Panc1 (cell line): Measurements from ENCODE around the gene ADAM11.

Experiments
- CTCF ChIP-seq: fragments of 450-650 bp; IDR thresholded peaks from 2 replicates; pipeline ENCODE4 v1.5.1; 2017; ENCODE audit warnings: mild to moderate bottlenecking
- POLR2AphosphoS5 ChIP-seq: IDR thresholded peaks from 2 replicates; pipeline ENCODE4 v1.6.1; 2012; ENCODE audit warnings: mild to moderate bottlenecking, low read depth, low read length, moderate library complexity
- TF ChIP-seq, protein P1 (sequence below), 2 experiments: IDR thresholded peaks; 2 replicates each; pipeline ENCODE4 v1.6.1; 2011 to 2012; ENCODE audit warnings: low read depth in 2 of 2, control low read depth in 1 of 2, low read length in 1 of 2, mild to moderate bottlenecking in 1 of 2, moderate library complexity in 1 of 2; ENCODE audit not compliant: insufficient read depth in 1 of 2

GRCh38 chr17:44772308-44773045 lies 13.7 kb downstream of the ADAM11 start:
- TF ChIP-seq CTCF, result no peak
- TF ChIP-seq, protein P1, sequence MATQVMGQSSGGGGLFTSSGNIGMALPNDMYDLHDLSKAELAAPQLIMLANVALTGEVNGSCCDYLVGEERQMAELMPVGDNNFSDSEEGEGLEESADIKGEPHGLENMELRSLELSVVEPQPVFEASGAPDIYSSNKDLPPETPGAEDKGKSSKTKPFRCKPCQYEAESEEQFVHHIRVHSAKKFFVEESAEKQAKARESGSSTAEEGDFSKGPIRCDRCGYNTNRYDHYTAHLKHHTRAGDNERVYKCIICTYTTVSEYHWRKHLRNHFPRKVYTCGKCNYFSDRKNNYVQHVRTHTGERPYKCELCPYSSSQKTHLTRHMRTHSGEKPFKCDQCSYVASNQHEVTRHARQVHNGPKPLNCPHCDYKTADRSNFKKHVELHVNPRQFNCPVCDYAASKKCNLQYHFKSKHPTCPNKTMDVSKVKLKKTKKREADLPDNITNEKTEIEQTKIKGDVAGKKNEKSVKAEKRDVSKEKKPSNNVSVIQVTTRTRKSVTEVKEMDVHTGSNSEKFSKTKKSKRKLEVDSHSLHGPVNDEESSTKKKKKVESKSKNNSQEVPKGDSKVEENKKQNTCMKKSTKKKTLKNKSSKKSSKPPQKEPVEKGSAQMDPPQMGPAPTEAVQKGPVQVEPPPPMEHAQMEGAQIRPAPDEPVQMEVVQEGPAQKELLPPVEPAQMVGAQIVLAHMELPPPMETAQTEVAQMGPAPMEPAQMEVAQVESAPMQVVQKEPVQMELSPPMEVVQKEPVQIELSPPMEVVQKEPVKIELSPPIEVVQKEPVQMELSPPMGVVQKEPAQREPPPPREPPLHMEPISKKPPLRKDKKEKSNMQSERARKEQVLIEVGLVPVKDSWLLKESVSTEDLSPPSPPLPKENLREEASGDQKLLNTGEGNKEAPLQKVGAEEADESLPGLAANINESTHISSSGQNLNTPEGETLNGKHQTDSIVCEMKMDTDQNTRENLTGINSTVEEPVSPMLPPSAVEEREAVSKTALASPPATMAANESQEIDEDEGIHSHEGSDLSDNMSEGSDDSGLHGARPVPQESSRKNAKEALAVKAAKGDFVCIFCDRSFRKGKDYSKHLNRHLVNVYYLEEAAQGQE (IDR thresholded peaks at IDR 0.05; ENCODE audit: insufficient read depth in 1 of 2, low read depth in 2 of 2, low read length in 1 of 2), result no peak
- no peak for TF ChIP-seq POLR2AphosphoS5
